H1 (cell line): ENCODE results near the gene PTHLH. TPM values are rescaled to one million over a fixed set of nuclear protein-coding genes. Genes with fewer than 3 reads are reported as not detected.

Experiments
- CTCF ChIA-PET: fragments of 300-600 bp; sonication (Branson Sonifier 250); formaldehyde crosslinking; loops from one replicate; lab custom pipeline; 2021; ENCODE audit not compliant: partially characterized antibody; lab: Charles Lee
- POLR2A ChIA-PET: fragments of 300-600 bp; sonication (Branson Sonifier 250); formaldehyde crosslinking; loops from one replicate; lab custom pipeline; 2021; ENCODE audit warnings: inconsistent platforms; ENCODE audit not compliant: partially characterized antibody; lab: Charles Lee
- DNase-seq, 2 experiments: peaks; one replicate each; pipeline versions ENCODE4 v3.0.0 to v3.0.0-alpha.2; 2010 to 2022; ENCODE audit warnings: low spot score in 2 of 2, low read depth in 1 of 2, mixed read lengths in 1 of 2
- FAIRE-seq: peaks from 2 replicates; lab custom pipeline; 2011; peaks lifted over from hg19 to GRCh38; lab: Jason Lieb, UNC
- H2AFZ ChIP-seq: 2 replicates; pipeline ENCODE4 v1.8.1; 2012; ENCODE audit warnings: low read length, inconsistent platforms
- H2AK5ac ChIP-seq: 2 replicates; pipeline ENCODE4 v1.6.1; 2013; ENCODE audit warnings: low read depth, low read length
- H2BK120ac ChIP-seq: replicated peaks from 2 replicates; pipeline ENCODE3; 2013; ENCODE audit warnings: low read depth, low read length, inconsistent platforms
- H2BK12ac ChIP-seq: 2 replicates; pipeline ENCODE4 v1.6.1; 2013; ENCODE audit warnings: low read depth, low read length
- H2BK15ac ChIP-seq: 2 replicates; pipeline ENCODE4 v1.6.1; 2013; ENCODE audit warnings: low read length
- H2BK20ac ChIP-seq: 2 replicates; pipeline ENCODE4 v1.6.1; 2013; ENCODE audit warnings: low read length
- H2BK5ac ChIP-seq: 2 replicates; pipeline ENCODE4 v1.6.1; 2013; ENCODE audit warnings: low read depth, low read length
- H3K14ac ChIP-seq: 2 replicates; pipeline ENCODE4 v1.6.1; 2013; ENCODE audit warnings: inconsistent platforms; ENCODE audit not compliant: insufficient read length
- H3K18ac ChIP-seq: 2 replicates; pipeline ENCODE4 v1.6.1; 2013; ENCODE audit warnings: low read length; ENCODE audit errors: extremely low read depth
- H3K23ac ChIP-seq: 2 replicates; pipeline ENCODE4 v1.6.1; 2013; ENCODE audit warnings: inconsistent platforms; ENCODE audit not compliant: insufficient read length
- H3K23me2 ChIP-seq: 2 replicates; pipeline ENCODE4 v1.6.1; 2013; ENCODE audit warnings: low read depth, low read length
- H3K27ac ChIP-seq: 2 replicates; pipeline ENCODE4 v1.6.1; 2011; ENCODE audit warnings: low read depth, low read length, inconsistent platforms
- H3K27me3 ChIP-seq, 4 experiments: replicated peaks in 1 of 4; 1 replicate in 1 of 4; 2 replicates in 3 of 4; pipeline versions ENCODE4 v1.6.1 to v1.8.1; 2011 to 2013; ENCODE audit warnings: low read length in 3 of 4, mild to moderate bottlenecking in 3 of 4, inconsistent platforms in 2 of 4, mixed read lengths in 2 of 4, moderate library complexity in 1 of 4; ENCODE audit not compliant: control insufficient read depth in 3 of 4, insufficient read depth in 3 of 4; ENCODE audit errors: extremely low read depth in 1 of 4
- H3K36me3 ChIP-seq, 4 experiments: 2 replicates each; pipeline versions ENCODE4 v1.6.1 to v1.8.1; 2011 to 2013; ENCODE audit warnings: mild to moderate bottlenecking in 4 of 4, low read length in 3 of 4, moderate library complexity in 2 of 4, control low read depth in 1 of 4, inconsistent platforms in 1 of 4; ENCODE audit not compliant: insufficient read depth in 4 of 4, control insufficient read depth in 2 of 4
- H3K4ac ChIP-seq: replicated peaks from 2 replicates; pipeline ENCODE3; 2013; ENCODE audit warnings: low read length, low read depth, mixed read lengths, inconsistent platforms; ENCODE audit not compliant: insufficient read length
- H3K4me1 ChIP-seq, 4 experiments: replicated peaks in 1 of 4; 1 replicate in 1 of 4; 2 replicates in 3 of 4; pipeline versions ENCODE4 v1.6.1 to v1.8.1; 2011 to 2013; ENCODE audit warnings: low read length in 3 of 4, inconsistent platforms in 2 of 4, mixed read lengths in 1 of 4; ENCODE audit not compliant: insufficient read depth in 4 of 4, control insufficient read depth in 3 of 4
- H3K4me2 ChIP-seq, 2 experiments: 2 replicates each; pipeline versions ENCODE4 v1.6.1 to v1.8.1; 2011 to 2013; ENCODE audit warnings: low read depth in 2 of 2, low read length in 2 of 2, control low read depth in 1 of 2, inconsistent platforms in 1 of 2, mild to moderate bottlenecking in 1 of 2; ENCODE audit not compliant: insufficient read depth in 1 of 2
- H3K4me3 ChIP-seq, 4 experiments: fragments of 200-600, 300-600 bp in 1 of 4; sonication (generic), shearing (Covaris generic), sonication (Bioruptor Twin) in 1 of 4; 2 replicates each; pipeline versions ENCODE4 v1.5.1 to v1.8.1; 2011 to 2016; ENCODE audit warnings: low read length in 4 of 4, low read depth in 3 of 4, control low read depth in 2 of 4, inconsistent platforms in 2 of 4, mild to moderate bottlenecking in 2 of 4, mixed read lengths in 1 of 4, moderate library complexity in 1 of 4; ENCODE audit not compliant: insufficient read depth in 2 of 4; ENCODE audit errors: extremely low read depth in 1 of 4
- H3K56ac ChIP-seq: replicated peaks from 2 replicates; pipeline ENCODE3; 2013; ENCODE audit warnings: low read depth, mild to moderate bottlenecking, mixed read lengths, low read length, inconsistent platforms; ENCODE audit not compliant: insufficient read length
- H3K79me1 ChIP-seq: 2 replicates; pipeline ENCODE4 v1.6.1; 2013; ENCODE audit warnings: low read depth, low read length, control low read depth
- H3K79me2 ChIP-seq, 2 experiments: 2 replicates each; pipeline versions ENCODE4 v1.6.1 to v1.8.1; 2012 to 2013; ENCODE audit warnings: low read length in 2 of 2, mild to moderate bottlenecking in 2 of 2, inconsistent platforms in 1 of 2; ENCODE audit not compliant: insufficient read depth in 2 of 2, control insufficient read depth in 1 of 2
- H3K9ac ChIP-seq, 4 experiments: replicated peaks in 1 of 4; 1 replicate in 1 of 4; 2 replicates in 3 of 4; pipeline versions ENCODE4 v1.6.1 to v1.8.1; 2011 to 2013; ENCODE audit warnings: low read depth in 3 of 4, low read length in 3 of 4, control low read depth in 2 of 4, mild to moderate bottlenecking in 2 of 4, moderate library complexity in 2 of 4, inconsistent platforms in 1 of 4; ENCODE audit errors: extremely low read depth in 1 of 4
- H3K9me3 ChIP-seq, 2 experiments: 2 replicates each; pipeline versions ENCODE4 v1.6.1 to v1.8.1; 2012 to 2013; ENCODE audit warnings: mild to moderate bottlenecking in 2 of 2, moderate library complexity in 2 of 2, control low read depth in 1 of 2, inconsistent platforms in 1 of 2, low read depth in 1 of 2, low read length in 1 of 2, mixed read lengths in 1 of 2; ENCODE audit not compliant: insufficient read depth in 2 of 2
- H4K20me1 ChIP-seq, 2 experiments: replicated peaks in 1 of 2; 2 replicates each; pipeline versions ENCODE3 to v1.8.1; 2011 to 2013; ENCODE audit warnings: inconsistent platforms in 2 of 2, low read length in 2 of 2, mild to moderate bottlenecking in 1 of 2; ENCODE audit not compliant: insufficient read depth in 2 of 2, control insufficient read depth in 1 of 2
- H4K5ac ChIP-seq: 2 replicates; pipeline ENCODE4 v1.6.1; 2013; ENCODE audit warnings: low read length, low read depth, mixed read lengths, inconsistent platforms; ENCODE audit not compliant: insufficient read length
- H4K8ac ChIP-seq: 2 replicates; pipeline ENCODE4 v1.8.0; 2013; ENCODE audit warnings: mild to moderate bottlenecking, moderate library complexity, low read length, inconsistent platforms; ENCODE audit not compliant: insufficient read depth; ENCODE audit errors: extremely low read depth
- H4K91ac ChIP-seq: replicated peaks from 2 replicates; pipeline ENCODE3; 2013; ENCODE audit warnings: low read length, mixed read lengths, inconsistent platforms; ENCODE audit not compliant: insufficient read length
- ASH2L ChIP-seq: fragments of 200-600, 300-600 bp; sonication (generic); IDR thresholded peaks from one replicate; pipeline ENCODE4 v1.7.1; 2017; ENCODE audit warnings: low read length
- CBX8 ChIP-seq: fragments of 300-800, 300-1000 bp; sonication (generic); IDR thresholded peaks from 2 replicates; pipeline ENCODE4 v1.7.1; 2016; ENCODE audit warnings: low read depth, low read length, borderline replicate concordance
- CTBP2 ChIP-seq: IDR thresholded peaks from 2 replicates; pipeline ENCODE4 v1.7.0; 2011; ENCODE audit warnings: borderline replicate concordance, mild to moderate bottlenecking, moderate library complexity, mixed read lengths, low read length; ENCODE audit not compliant: insufficient read depth, insufficient read length
- EZH2 ChIP-seq: fragments of 200-600 bp; sonication (generic); IDR thresholded peaks from 2 replicates; pipeline ENCODE4 v1.7.1; 2012; ENCODE audit warnings: low read depth, mild to moderate bottlenecking, moderate library complexity, low read length, inconsistent platforms; ENCODE audit not compliant: severe bottlenecking
- JUND ChIP-seq: IDR thresholded peaks from 2 replicates; pipeline ENCODE4 v1.6.1; 2011; ENCODE audit warnings: mild to moderate bottlenecking, improper control_type of control experiment, low read length
- NANOG ChIP-seq: IDR thresholded peaks from 2 replicates; pipeline ENCODE4 v1.6.1; 2011; ENCODE audit warnings: low read length, low read depth, mild to moderate bottlenecking, inconsistent platforms; ENCODE audit not compliant: insufficient read depth, poor library complexity, severe bottlenecking
- PHF8 ChIP-seq: fragments of 200-600 bp; sonication (generic); conservative IDR thresholded peaks from 2 replicates; pipeline ENCODE4 v1.7.1; 2012; ENCODE audit warnings: low read depth, mild to moderate bottlenecking, inconsistent platforms, low read length, moderate library complexity
- RFX5 ChIP-seq: IDR thresholded peaks from 2 replicates; pipeline ENCODE4 v1.6.1; 2011; ENCODE audit warnings: low read depth, low read length, improper control_type of control experiment, borderline replicate concordance
- RNF2 ChIP-seq: fragments of 200-900, 300-1000 bp; sonication (generic); IDR thresholded peaks from 2 replicates; pipeline ENCODE4 v1.7.1; 2016; ENCODE audit warnings: borderline replicate concordance, low read depth, mild to moderate bottlenecking, antibody characterized with exemption, low read length; ENCODE audit not compliant: poor library complexity, severe bottlenecking; ENCODE audit errors: missing control alignments
- SIX5 ChIP-seq: IDR thresholded peaks from 2 replicates; pipeline ENCODE4 v1.6.1; 2011; ENCODE audit warnings: mild to moderate bottlenecking, low read depth, low read length
- SP2 ChIP-seq: IDR thresholded peaks from 2 replicates; pipeline ENCODE4 v1.6.1; 2012; ENCODE audit warnings: mild to moderate bottlenecking, low read length, inconsistent platforms
- TAF1 ChIP-seq: IDR thresholded peaks from 2 replicates; pipeline ENCODE4 v1.6.1; 2011; ENCODE audit warnings: mild to moderate bottlenecking, low read depth, low read length
- TEAD4 ChIP-seq: IDR thresholded peaks from 2 replicates; pipeline ENCODE4 v1.6.1; 2012; ENCODE audit warnings: low read depth, low read length, inconsistent platforms, mixed read lengths
- YY1 ChIP-seq: IDR thresholded peaks from 2 replicates; pipeline ENCODE4 v1.6.1; 2011; ENCODE audit warnings: low read depth, mild to moderate bottlenecking, low read length
- polyA plus RNA-seq, 7 experiments: library from polyadenylated mRNA; depleted of rRNA in 3 of 7; stranded (reverse) in 5 of 7; unstranded in 2 of 7; fragments of >200 nt in 5 of 7; fragments of 200-250 nt in 2 of 7; gene quantifications; 1 replicate in 5 of 7; 2 replicates in 1 of 7; 4 replicates in 1 of 7; pipeline versions ENCODE4 v1.2.1 to v1.2.3, GENCODE V29; 2011 to 2013; ENCODE audit warnings: missing spikeins in 2 of 7, mixed read lengths in 2 of 7
- total RNA-seq: library from RNA; stranded (reverse); fragmentation: NEBNext Ultra II Directional; extraction: Animal tissue kit (Norgen Biotek cat#: 25700); gene quantifications from 2 replicates; pipeline ENCODE4 v1.2.1, GENCODE V29; 2021
- TF ChIP-seq, protein P1 (sequence below): IDR thresholded peaks from 2 replicates; pipeline ENCODE4 v1.6.1; 2012; ENCODE audit warnings: inconsistent platforms

The PTHLH gene
- total and polyA plus RNA-seq, 2 of the 8 experiments (the other 6 are each of a cell fraction or from before 2014, with no cell fraction given): 0.32 TPM; not detected in 1

DNA sequence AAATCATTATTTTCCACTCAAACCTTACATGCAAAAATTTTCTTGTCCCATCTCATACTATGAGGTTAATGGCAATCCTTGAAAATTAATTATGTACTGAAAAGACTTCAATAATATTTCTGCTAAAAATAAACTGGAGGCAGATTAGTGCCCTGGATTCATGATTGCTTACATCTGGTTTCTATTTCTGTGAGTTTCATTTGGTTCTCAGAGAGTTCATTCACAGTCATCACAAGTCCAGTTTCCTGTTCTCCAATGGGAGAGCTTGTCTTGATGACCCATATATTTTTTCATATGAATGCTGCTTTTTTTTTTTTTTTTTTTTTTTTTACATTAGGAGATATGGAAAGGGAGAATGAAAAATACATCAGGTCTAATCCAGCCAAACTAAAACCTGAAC, 6.6 kb upstream of the PTHLH start:
- Histone ChIP-seq H3K27ac (no peak overlapping the region), H2BK20ac (no peak overlapping the region), H2BK15ac (no peak overlapping the region), H4K5ac (no peak overlapping the region), H3K4me2 (no peak overlapping the region), H3K4me1 (peaks cover 3 to 15% (median 6%) of the 10 kb centered on the region in 4 experiments), H3K18ac (no peak overlapping the region), H3K36me3 (no peaks in the 10 kb centered on the region), H2BK120ac (no peak overlapping the region), H3K23ac (no peak overlapping the region), H3K4ac (no peak overlapping the region), H3K79me1 (no peaks in the 10 kb centered on the region), H3K4me3 (no peak overlapping the region), H2AFZ (no peak overlapping the region), H4K8ac (no peak overlapping the region), H3K9ac (no peak overlapping the region), H3K56ac (no peak overlapping the region), H3K27me3 (peaks cover 23 to 36% (median 30%) of the 10 kb centered on the region in 4 experiments), H4K91ac (no peak overlapping the region), H4K20me1 (peaks cover 0 to 3% of the 10 kb centered on the region in 2 experiments), H2BK12ac (no peak overlapping the region), H3K9me3 (no peaks in the 10 kb centered on the region), H3K79me2 (no peaks in the 10 kb centered on the region), H2BK5ac (no peak overlapping the region), H3K14ac (no peak overlapping the region), H3K23me2 (peaks cover 7% of the 10 kb centered on the region), H2AK5ac (no peak overlapping the region)
- POLR2A ChIA-PET: no interaction called here
- CTCF ChIA-PET: interaction anchor here (1.0 kb wide), 1 partner anchor 37 kb away, joined by 3 read pairs; no protein-coding TSS in a partner anchor
- FAIRE-seq (no peak), DNase-seq (no peak)
- TF ChIP-seq TEAD4 (no peak), SIX5 (no peak), PHF8 (no peak), RFX5 (no peak), YY1 (no peak), NANOG (no peak), ASH2L (no peak), CTBP2 (no peak), SP2 (no peak), JUND (no peak), CBX8 (no peak), TAF1 (no peak), RNF2 (no peak), EZH2 (no peak)
- TF ChIP-seq, protein P1, sequence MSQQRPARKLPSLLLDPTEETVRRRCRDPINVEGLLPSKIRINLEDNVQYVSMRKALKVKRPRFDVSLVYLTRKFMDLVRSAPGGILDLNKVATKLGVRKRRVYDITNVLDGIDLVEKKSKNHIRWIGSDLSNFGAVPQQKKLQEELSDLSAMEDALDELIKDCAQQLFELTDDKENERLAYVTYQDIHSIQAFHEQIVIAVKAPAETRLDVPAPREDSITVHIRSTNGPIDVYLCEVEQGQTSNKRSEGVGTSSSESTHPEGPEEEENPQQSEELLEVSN: no peak
